GM19438 (cell line): ENCODE data around the gene PCNX1.
"Not testable (repeated sequence)": the region's sequence is repeated elsewhere in the genome, so short reads cannot be mapped to it uniquely, and the experiment has no call there.

ENCODE experiments used
- ATAC-seq: cut with Tn5 transposase; IDR thresholded peaks from one replicate; pipeline ENCODE4 v1.9.1; 2021; ENCODE audit warnings: low read depth; ENCODE audit not compliant: unreplicated experiment

PCNX1 gene

GRCh38 chr14:71004481-71004880 lies 97.2 kb downstream of the PCNX1 start:
- ATAC-seq = no peak

GRCh38 chr14:71005076-71005475 lies 97.8 kb downstream of the PCNX1 start:
- ATAC-seq = no peak

GRCh38 chr14:71006200-71006563 lies 98.9 kb downstream of the PCNX1 start:
- ATAC-seq = no peak

- no peak for ATAC-seq
Observed at GRCh38 chr14:71011479-71011878, 104.2 kb downstream of the PCNX1 start.

- no peak for ATAC-seq
Observed at GRCh38 chr14:71012888-71013287, 105.6 kb downstream of the PCNX1 start.

- no peak for ATAC-seq
Observed at GRCh38 chr14:71013551-71014192, 106.4 kb downstream of the PCNX1 start.

GRCh38 chr14:71019917-71020316 lies 112.7 kb downstream of the PCNX1 start:
- ATAC-seq = not testable (repeated sequence)

GRCh38 chr14:71021347-71022011 lies 114.2 kb downstream of the PCNX1 start:
- no peak for ATAC-seq

- no peak for ATAC-seq
Observed at GRCh38 chr14:71022012-71022869, 115.0 kb downstream of the PCNX1 start.

GRCh38 chr14:71022939-71023338 lies 115.7 kb downstream of the PCNX1 start:
- ATAC-seq = no peak

- ATAC-seq = no peak
Observed at GRCh38 chr14:71029236-71029781, 122.0 kb downstream of the PCNX1 start.

- no peak for ATAC-seq
Observed at GRCh38 chr14:71031000-71031399, 123.7 kb downstream of the PCNX1 start.

GRCh38 chr14:71036433-71036832 lies 129.2 kb downstream of the PCNX1 start:
- no peak for ATAC-seq

- no peak for ATAC-seq
Observed at GRCh38 chr14:71048393-71048792, 141.1 kb downstream of the PCNX1 start.

- no peak for ATAC-seq
Observed at GRCh38 chr14:71049435-71050133, 142.3 kb downstream of the PCNX1 start.

GRCh38 chr14:71050227-71050823 lies 143.1 kb downstream of the PCNX1 start:
- no peak for ATAC-seq

GRCh38 chr14:71054706-71055105 lies 147.4 kb downstream of the PCNX1 start:
- no peak for ATAC-seq

GRCh38 chr14:71056168-71056567 lies 148.9 kb downstream of the PCNX1 start:
- no peak for ATAC-seq

GRCh38 chr14:71060274-71060673 lies 153.0 kb downstream of the PCNX1 start:
- ATAC-seq = no peak

- ATAC-seq = no peak
Observed at GRCh38 chr14:71060825-71061455, 153.7 kb downstream of the PCNX1 start.
